ENCODE results near the gene RFX4. TPM values are rescaled to one million over a fixed set of nuclear protein-coding genes. Genes with fewer than 3 reads are reported as not detected.

RFX4 gene
- total and polyA plus RNA-seq, 2 of the 8 experiments (the other 6 are each of a cell fraction or from before 2014, with no cell fraction given) = 0.06 TPM; not detected in 1

GRCh38 chr12:106736051-106736957, 153.5 kb downstream of the RFX4 start:
- H3K79me2 ChIP-seq (ENCODE audit: control insufficient read depth in 1 of 2, insufficient read depth in 2 of 2, low read length in 2 of 2) = no peaks in the 10 kb centered on the region
- H3K27me3 ChIP-seq (replicated peaks in 1 of 4; ENCODE audit: control insufficient read depth in 3 of 4, extremely low read depth in 1 of 4, insufficient read depth in 3 of 4, low read length in 3 of 4) = no peaks in the 10 kb centered on the region
- no peak overlapping the region for H2AFZ ChIP-seq (ENCODE audit: low read length)
- TF ChIP-seq MAX (IDR thresholded peaks at IDR 0.05) = no peak
- peak in 2 of 3 experiments; percentile 31 to 41; a peak in 3 of 4 replicates for TF ChIP-seq CTCF (IDR thresholded peaks at IDR 0.05; ENCODE audit: control extremely low read depth in 1 of 3, insufficient read depth in 1 of 3, low read depth in 1 of 3, low read length in 3 of 3)
- TF ChIP-seq HDAC6 (IDR thresholded peaks at IDR 0.05; ENCODE audit: low read depth, low read length) = no peak
- peak; percentile 41 to 55 for TF ChIP-seq RAD21 (IDR thresholded peaks at IDR 0.05 in 1 of 2, conservative IDR thresholded peaks at IDR 0.05 in 1 of 2; ENCODE audit: low read depth in 2 of 2, low read length in 2 of 2)
- H3K56ac ChIP-seq (replicated peaks; ENCODE audit: insufficient read length, low read depth, low read length) = no peak overlapping the region
- no peak overlapping the region for H2AK5ac ChIP-seq (ENCODE audit: low read depth, low read length)
- 79% methylated on average over 9 of the region's 9 CpGs; no CpG with 5 or more reads in 1 of the 2 experiments for WGBS, 2 experiments (ENCODE audit: extremely low coverage in 1 of 2, insufficient coverage in 1 of 2, insufficient read length in 1 of 2, insufficient replicate concordance in 2 of 2, low coverage in 1 of 2, low lambda C conversion rate in 2 of 2, missing lambda C conversion rate in 1 of 2)
- FAIRE-seq = no peak
- H4K8ac ChIP-seq (ENCODE audit: extremely low read depth, insufficient read depth, low read length) = no peak overlapping the region
- H3K79me1 ChIP-seq (ENCODE audit: low read depth, low read length) = no peaks in the 10 kb centered on the region
- peak overlapping the region; percentile 83; the same call in 1 of the 2 replicates for H2BK15ac ChIP-seq (ENCODE audit: low read length)
- H2BK120ac ChIP-seq (replicated peaks; ENCODE audit: low read depth, low read length) = no peak overlapping the region
- H3K4me2 ChIP-seq (ENCODE audit: insufficient read depth in 1 of 2, low read depth in 2 of 2, low read length in 2 of 2) = no peak overlapping the region
- no peak overlapping the region for H2BK12ac ChIP-seq (ENCODE audit: low read depth, low read length)
- H3K4me3 ChIP-seq (ENCODE audit: extremely low read depth in 1 of 4, insufficient read depth in 2 of 4, low read depth in 3 of 4, low read length in 4 of 4) = no peak overlapping the region
- peak overlapping the region; percentile 68; the same call in 1 of the 2 replicates for H2BK20ac ChIP-seq (ENCODE audit: low read length)
- H3K14ac ChIP-seq (ENCODE audit: insufficient read length) = no peak overlapping the region
- no peak overlapping the region for H3K27ac ChIP-seq (ENCODE audit: low read depth, low read length)
- H3K18ac ChIP-seq (ENCODE audit: extremely low read depth, low read length) = no peak overlapping the region
- H3K36me3 ChIP-seq (ENCODE audit: control insufficient read depth in 2 of 4, insufficient read depth in 4 of 4, low read length in 3 of 4) = no peaks in the 10 kb centered on the region
- no peak overlapping the region for H3K9ac ChIP-seq (replicated peaks in 1 of 4; ENCODE audit: extremely low read depth in 1 of 4, low read depth in 3 of 4, low read length in 3 of 4)
- H3K23ac ChIP-seq (ENCODE audit: insufficient read length) = no peak overlapping the region
- no peak overlapping the region for H4K91ac ChIP-seq (replicated peaks; ENCODE audit: insufficient read length, low read length)
- H2BK5ac ChIP-seq (ENCODE audit: low read depth, low read length) = no peak overlapping the region
- H3K23me2 ChIP-seq (ENCODE audit: low read depth, low read length) = no peaks in the 10 kb centered on the region
- H3K4ac ChIP-seq (replicated peaks; ENCODE audit: insufficient read length, low read depth, low read length) = no peak overlapping the region
- no peaks in the 10 kb centered on the region for H4K20me1 ChIP-seq (replicated peaks in 1 of 2; ENCODE audit: control insufficient read depth in 1 of 2, insufficient read depth in 2 of 2, low read length in 2 of 2)
- DNase-seq (ENCODE audit: low read depth in 1 of 2, low spot score in 2 of 2) = no peak
- ChIA-PET POLR2A (ENCODE audit: partially characterized antibody) (interaction anchor here (1.1 to 1.4 kb wide), 2 partner anchors 30 to 39 kb away, joined by 3 to 4 read pairs; no protein-coding TSS in a partner anchor), CTCF (ENCODE audit: partially characterized antibody) (interaction anchor here (0.6 to 1.8 kb wide), 9 partner anchors 8 to 181 kb away, joined by 3 to 7 read pairs (median 4); no protein-coding TSS in a partner anchor)
- H3K9me3 ChIP-seq (ENCODE audit: insufficient read depth in 2 of 2, low read depth in 1 of 2, low read length in 1 of 2) = no peaks in the 10 kb centered on the region
- H3K4me1 ChIP-seq (replicated peaks in 1 of 4; ENCODE audit: control insufficient read depth in 3 of 4, insufficient read depth in 4 of 4, low read length in 3 of 4) = peaks cover 0 to 7% (median 6%) of the 10 kb centered on the region in 4 experiments; a peak in 4 of 7 replicates
- H4K5ac ChIP-seq (ENCODE audit: insufficient read length, low read depth, low read length) = no peak overlapping the region
